HepG2 (cell line): Measurements from ENCODE around the gene NGEF. TPM values are rescaled to one million over a fixed set of nuclear protein-coding genes. Genes with fewer than 3 reads are reported as not detected.

Experiments used
- EP300 ChIP-seq, 3 experiments: sonication (generic) in 1 of 3; formaldehyde crosslinking in 1 of 3; IDR thresholded peaks; 2 replicates each; pipeline versions ENCODE4 v1.5.1 to v1.6.1; 2011 to 2020; ENCODE audit warnings: low read depth in 2 of 3, low read length in 2 of 3, borderline replicate concordance in 1 of 3, improper control_type of control experiment in 1 of 3, mild to moderate bottlenecking in 1 of 3, missing genetic modification reagents in 1 of 3, moderate library complexity in 1 of 3
- FUBP1 ChIP-seq: sonication (generic); formaldehyde crosslinking; IDR thresholded peaks from 2 replicates; pipeline ENCODE4 v1.5.1; 2020; ENCODE audit warnings: missing genetic modification reagents, mild to moderate bottlenecking, borderline replicate concordance
- HDAC6 ChIP-seq: fragments of 200-600 bp; sonication (generic); IDR thresholded peaks from 2 replicates; pipeline ENCODE4 v1.7.0; 2017; ENCODE audit warnings: mild to moderate bottlenecking, antibody characterized with exemption, low read length, low read depth
- KAT7 ChIP-seq: IDR thresholded peaks from 2 replicates; pipeline ENCODE4 v1.6.1; 2018; ENCODE audit warnings: borderline replicate concordance, missing compliant biosample characterization
- MATR3 ChIP-seq: sonication (generic); formaldehyde crosslinking; IDR thresholded peaks from 2 replicates; pipeline ENCODE4 v1.4.0; 2020; ENCODE audit warnings: missing genetic modification reagents
- NFE2L2 ChIP-seq: fragments of 150-350 bp; IDR thresholded peaks from 2 replicates; pipeline ENCODE4 v1.6.1; 2014; ENCODE audit warnings: low read length
- ONECUT2 ChIP-seq: sonication (generic); formaldehyde crosslinking; IDR thresholded peaks from 2 replicates; pipeline ENCODE4 v1.4.0; 2020; ENCODE audit warnings: missing genetic modification reagents
- RXRA ChIP-seq: sonication (generic); formaldehyde crosslinking; IDR thresholded peaks from 2 replicates; pipeline ENCODE4 v1.5.1; 2020; ENCODE audit warnings: missing genetic modification reagents
- SNRNP70 ChIP-seq: fragments of 200-400 bp; formaldehyde crosslinking; IDR thresholded peaks from 2 replicates; pipeline ENCODE4 v1.6.1; 2017; ENCODE audit warnings: mild to moderate bottlenecking, low read depth, low read length, moderate library complexity
- ZBTB7B ChIP-seq: sonication (generic); formaldehyde crosslinking; IDR thresholded peaks from 2 replicates; pipeline ENCODE4 v1.4.0; 2020; ENCODE audit warnings: missing genetic modification reagents
- ZFAT ChIP-seq: sonication (generic); formaldehyde crosslinking; conservative IDR thresholded peaks from 2 replicates; pipeline ENCODE4 v1.8.1; 2023; ENCODE audit warnings: missing genetic modification reagents, inconsistent platforms
- ZFP1 ChIP-seq: IDR thresholded peaks from 2 replicates; pipeline ENCODE4 v1.6.1; 2016
- ZIK1 ChIP-seq: sonication (generic); formaldehyde crosslinking; IDR thresholded peaks from 2 replicates; pipeline ENCODE4 v1.5.0; 2020; ENCODE audit warnings: mild to moderate bottlenecking, low read depth, missing genetic modification reagents, borderline replicate concordance
- ZNF224 ChIP-seq: sonication (generic); formaldehyde crosslinking; IDR thresholded peaks from 2 replicates; pipeline ENCODE4 v1.5.0; 2020; ENCODE audit warnings: mild to moderate bottlenecking, missing genetic modification reagents
- ZNF256 ChIP-seq: sonication (generic); formaldehyde crosslinking; conservative IDR thresholded peaks from 2 replicates; pipeline ENCODE4 v1.4.0; 2020; ENCODE audit warnings: missing genetic modification reagents
- ZNF318 ChIP-seq: sonication (generic); formaldehyde crosslinking; IDR thresholded peaks from 2 replicates; pipeline ENCODE4 v1.4.0; 2020; ENCODE audit warnings: mild to moderate bottlenecking, missing genetic modification reagents
- ZNF326 ChIP-seq: sonication (generic); formaldehyde crosslinking; IDR thresholded peaks from 2 replicates; pipeline ENCODE4 v1.4.0; 2020; ENCODE audit warnings: missing genetic modification reagents, borderline replicate concordance
- ZNF543 ChIP-seq: sonication (generic); formaldehyde crosslinking; IDR thresholded peaks from 2 replicates; pipeline ENCODE4 v1.4.0; 2020; ENCODE audit warnings: mild to moderate bottlenecking, missing genetic modification reagents
- ZNF546 ChIP-seq: sonication (generic); formaldehyde crosslinking; conservative IDR thresholded peaks from 2 replicates; pipeline ENCODE4 v1.8.1; 2023; ENCODE audit warnings: mild to moderate bottlenecking, missing genetic modification reagents
- ZNF616 ChIP-seq: sonication (generic); formaldehyde crosslinking; IDR thresholded peaks from 2 replicates; pipeline ENCODE4 v1.5.0; 2020; ENCODE audit warnings: low read depth, mild to moderate bottlenecking, missing genetic modification reagents
- ZNF674 ChIP-seq: sonication (generic); formaldehyde crosslinking; IDR thresholded peaks from 2 replicates; pipeline ENCODE4 v1.5.0; 2020; ENCODE audit warnings: low read depth, mild to moderate bottlenecking, missing genetic modification reagents
- ZNF737 ChIP-seq: sonication (generic); formaldehyde crosslinking; IDR thresholded peaks from 2 replicates; pipeline ENCODE4 v1.5.0; 2020; ENCODE audit warnings: missing genetic modification reagents, mild to moderate bottlenecking, borderline replicate concordance
- polyA plus RNA-seq, 8 experiments: library from polyadenylated mRNA; depleted of rRNA in 3 of 8; stranded (reverse) in 7 of 8; unstranded in 1 of 8; fragments of >200 nt; fragmentation: Illumina TruSeq in 4 of 8; extraction: Trizol in 4 of 8; gene quantifications; 2 replicates each; pipeline versions ENCODE4 v1.2.1 to v1.2.3, GENCODE V29; 2011 to 2016; ENCODE audit warnings: low read depth in 4 of 8, missing spikeins in 1 of 8, mixed read lengths in 1 of 8; ENCODE audit not compliant: insufficient read depth in 1 of 8
- total RNA-seq, 5 experiments: library from RNA; depleted of rRNA; stranded (reverse); fragments of >200 nt; fragmentation: Illumina TruSeq; extraction: Trizol; gene quantifications; 2 replicates each; pipeline ENCODE4 v1.2.3, GENCODE V29; 2016; ENCODE audit warnings: low read depth in 1 of 5

The NGEF gene
- total and polyA plus RNA-seq, 2 of the 13 experiments (the other 11 are each of a cell fraction or from before 2014, with no cell fraction given): 14.4 to 36.9 TPM

- TF ChIP-seq FUBP1 (CRISPR knock-in tag) (no peak), ZBTB7B (peak; percentile 91), ZFP1 (peak; percentile 37; the same call in 1 of the 2 replicates), RXRA (peak; percentile 97), ZNF543 (CRISPR knock-in tag) (peak; percentile 85; the same call in 1 of the 2 replicates), ZIK1 (CRISPR knock-in tag) (0 out of 2 replicates have a peak, but pooled peaks have one; percentile 33), MATR3 (no peak), ONECUT2 (peak; percentile 92), KAT7 (CRISPR knock-in tag) (no peak), ZNF616 (CRISPR knock-in tag) (peak; percentile 27; the same call in 1 of the 2 replicates), EP300 (IDR thresholded peaks at IDR 0.05; ENCODE audit: low read depth in 2 of 2, low read length in 2 of 2) (peak; percentile 15 to 90; a peak in 2 of 4 replicates), EP300 (CRISPR knock-in tag; IDR thresholded peaks at IDR 0.05; ENCODE audit: borderline replicate concordance) (peak; percentile 86), ZNF546 (CRISPR knock-in tag) (peak; percentile 69; the same call in 1 of the 2 replicates), ZFAT (CRISPR knock-in tag) (no peak), NFE2L2 (no peak), SNRNP70 (no peak), ZNF674 (CRISPR knock-in tag) (0 out of 2 replicates have a peak, but pooled peaks have one; percentile 48), HDAC6 (no peak), ZNF326 (CRISPR knock-in tag) (no peak), ZNF737 (CRISPR knock-in tag) (no peak), ZNF256 (CRISPR knock-in tag) (no peak), ZNF318 (CRISPR knock-in tag) (no peak), ZNF224 (CRISPR knock-in tag) (0 out of 2 replicates have a peak, but pooled peaks have one; percentile 60)
These were observed at the start of gene NGEF (continued) for GRCh38 chr2:233013027-233013461.
